Activated T-cell treated with anti-CD3 and anti-CD28 coated beads for 24 hours (primary cell): ENCODE measurements around the gene ATG12.
"Not testable (repeated sequence)": the region's sequence is repeated elsewhere in the genome, so short reads cannot be mapped to it uniquely, and the experiment has no call there.

Experiments used
- DNase-seq: peaks from one replicate; pipeline ENCODE4 v3.0.0-alpha.2; 2020; ENCODE audit warnings: low read depth

ATG12 gene

DNA sequence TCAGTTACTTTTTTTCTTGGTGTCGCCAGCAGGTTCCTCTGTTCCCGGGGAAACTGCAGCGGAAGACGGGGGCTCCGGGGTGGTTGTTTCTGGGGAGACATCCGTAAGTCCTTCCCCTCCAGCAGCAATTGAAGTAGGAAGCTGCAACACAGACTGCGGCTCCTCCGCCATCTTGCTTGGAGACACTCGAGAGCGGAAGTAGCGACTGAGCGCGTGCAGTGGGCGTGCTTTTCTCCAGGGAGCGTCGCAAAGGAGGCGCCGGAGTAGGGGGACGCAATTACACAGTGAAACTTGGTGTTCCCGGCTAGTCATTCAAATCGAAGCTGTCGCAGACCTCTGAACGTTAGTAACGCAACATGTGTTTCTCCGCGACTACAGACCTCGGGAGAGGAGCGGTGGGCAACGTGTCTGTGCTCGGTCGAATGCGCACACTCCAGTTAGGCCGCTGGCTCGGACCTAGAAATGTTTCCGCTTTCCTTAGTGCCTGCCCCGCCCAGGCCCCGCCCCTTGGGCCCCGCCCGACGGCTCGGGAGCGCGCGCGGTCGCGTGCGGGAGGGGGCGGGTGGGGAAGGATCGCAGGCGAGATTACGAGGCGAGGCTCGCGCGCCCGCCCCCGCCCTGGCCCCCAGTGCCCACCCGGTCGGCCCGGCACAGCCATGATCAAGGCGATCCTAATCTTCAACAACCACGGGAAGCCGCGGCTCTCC, at the start of gene ATG12, which contains the start of gene AP3S1:
Gene ATG12 (minus strand): TSS at position 184 of the 707 bp plus-strand sequence. CDS start 13 bp downstream, at position 171.
Gene AP3S1 (plus strand): TSS at position 554 of the 707 bp plus-strand sequence. CDS start 103 bp downstream, at position 657.
- DNase-seq: peak; percentile 85

DNA sequence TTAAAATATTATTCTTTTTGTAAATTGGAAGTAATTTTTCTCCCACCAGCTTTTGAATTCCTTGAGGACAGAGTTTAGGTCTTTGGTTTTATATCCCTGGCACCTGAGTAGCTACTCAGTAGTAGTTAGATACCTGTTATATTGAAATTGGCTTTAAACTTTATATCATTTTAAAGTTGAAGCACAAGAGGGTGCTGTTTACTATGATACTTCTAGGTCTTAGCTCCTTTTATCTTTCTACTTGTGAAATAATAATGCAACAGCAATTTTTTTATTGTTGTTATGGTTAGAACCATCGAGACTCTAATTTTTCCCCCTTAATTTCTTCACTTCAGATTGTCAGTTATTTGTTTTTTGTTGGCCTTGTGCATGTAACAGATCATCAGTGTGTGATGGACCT, 46.7 kb upstream of the ATG12 start:
- no peak for DNase-seq

GRCh38 chr5:115885208-115885607, 43.8 kb upstream of the ATG12 start:
- not testable (repeated sequence) for DNase-seq

DNA sequence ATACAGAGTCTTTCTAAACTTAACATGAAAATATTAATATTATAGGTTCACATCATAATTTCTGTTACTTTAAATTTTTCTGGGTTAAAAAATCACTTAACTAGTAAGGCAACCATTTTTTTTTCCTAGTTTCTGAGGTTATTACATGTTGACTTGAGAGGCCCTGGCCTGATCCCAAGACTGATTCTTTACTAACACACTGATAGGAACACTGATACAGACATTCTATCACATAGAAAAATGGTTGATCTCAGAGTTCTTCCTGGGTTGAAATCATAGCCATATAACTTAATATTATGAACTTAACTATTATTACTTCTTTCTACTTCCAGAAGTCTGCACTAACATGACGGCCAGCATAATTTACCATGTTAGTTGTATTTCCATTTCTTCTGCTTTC, 43.3 kb upstream of the ATG12 start:
- no peak for DNase-seq

GRCh38 chr5:115882434-115882833, 41.1 kb upstream of the ATG12 start:
- not testable (repeated sequence) for DNase-seq

DNA sequence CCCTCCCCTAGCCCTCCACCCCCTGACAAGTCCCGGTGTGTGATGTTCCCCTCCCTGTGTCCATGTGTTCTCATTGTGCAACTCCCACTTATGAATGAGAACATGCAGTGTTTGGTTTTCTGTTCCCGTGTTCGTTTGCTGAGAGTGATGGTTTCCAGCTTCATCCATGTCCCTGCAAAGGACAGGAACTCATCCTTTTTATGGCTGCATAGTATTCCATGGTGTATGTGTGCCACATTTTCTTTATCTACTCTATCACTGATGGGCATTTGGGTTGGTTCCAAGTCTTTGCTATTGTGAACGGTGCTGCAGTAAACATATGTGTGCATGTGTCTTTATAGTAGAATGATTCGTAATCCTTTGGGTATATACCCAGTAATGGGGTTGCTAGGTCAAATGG, 36.0 kb upstream of the ATG12 start:
- DNase-seq: not testable (repeated sequence)

GRCh38 chr5:115875447-115875846, 34.1 kb upstream of the ATG12 start:
- DNase-seq: no peak

GRCh38 chr5:115873392-115873791, 32.0 kb upstream of the ATG12 start:
- DNase-seq: no peak

GRCh38 chr5:115872447-115872846, 31.1 kb upstream of the ATG12 start:
- DNase-seq: no peak

DNA sequence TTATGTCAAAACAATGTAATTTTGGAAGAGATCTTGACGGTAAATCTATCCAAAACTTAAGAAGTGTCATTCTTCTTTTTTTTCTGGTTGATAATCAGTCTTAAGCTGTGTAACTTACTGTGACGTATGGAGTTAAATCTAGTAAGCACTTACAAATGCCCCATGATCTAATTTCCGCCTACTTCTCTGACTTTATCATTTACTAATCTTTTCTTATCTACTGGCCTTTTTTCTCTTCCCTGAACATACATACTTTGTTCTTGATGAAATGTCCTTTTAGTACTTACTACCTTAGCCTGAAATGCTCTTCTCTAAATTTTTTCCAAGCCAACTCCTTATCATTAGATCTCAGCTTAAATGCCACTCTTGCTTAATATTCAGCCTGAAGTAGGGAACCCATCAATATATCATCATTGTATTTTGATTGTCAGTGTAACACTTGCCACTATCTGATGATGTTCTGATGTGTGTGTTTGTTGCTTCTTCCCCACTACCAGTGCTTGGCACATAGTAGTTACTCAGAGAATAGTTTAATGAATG, 28.0 kb upstream of the ATG12 start:
- DNase-seq: no peak

GRCh38 chr5:115859378-115859777, 18.0 kb upstream of the ATG12 start:
- no peak for DNase-seq

DNA sequence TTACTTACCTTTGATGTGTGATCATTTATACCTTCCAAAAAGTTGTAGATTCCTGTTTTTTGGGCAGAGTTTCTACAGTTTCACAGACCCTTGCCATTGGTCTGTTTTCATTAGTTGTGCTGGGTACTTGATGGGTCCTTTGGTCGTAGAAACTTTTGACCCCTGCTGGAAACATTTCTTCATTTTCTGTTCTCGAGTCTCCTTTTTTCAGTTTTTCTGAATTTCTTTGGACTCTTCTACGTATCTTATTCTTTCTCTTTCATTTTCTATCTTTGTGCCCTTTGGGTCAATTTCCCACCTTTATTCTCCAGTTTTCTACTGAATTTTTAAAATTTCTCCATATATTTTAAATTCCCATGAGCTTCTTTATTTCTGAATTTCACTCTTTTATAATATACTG, 17.0 kb upstream of the ATG12 start:
- no peak for DNase-seq

- DNase-seq: no peak
Measured at GRCh38 chr5:115857626-115858349, 16.4 kb upstream of the ATG12 start.

DNA sequence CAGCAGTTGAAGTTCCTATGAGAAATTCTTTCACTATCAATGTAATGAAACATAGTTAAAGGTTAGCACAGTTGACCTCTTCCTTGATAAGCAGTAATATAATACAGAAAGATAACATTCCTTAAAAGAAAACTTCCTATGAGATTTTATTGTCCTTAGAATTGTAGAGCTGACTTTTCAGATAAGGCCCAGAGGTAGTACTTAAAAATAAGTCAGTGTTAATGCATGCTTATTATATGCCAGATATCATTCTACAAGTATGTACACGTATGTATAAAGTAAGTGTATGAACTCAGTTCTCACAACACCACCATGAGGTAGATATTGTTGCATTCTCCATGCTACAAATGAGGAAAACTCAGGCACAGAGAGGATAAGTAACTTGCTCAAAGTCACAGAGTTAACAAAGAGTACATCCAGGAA, 15.7 kb upstream of the ATG12 start:
- DNase-seq: no peak

DNA sequence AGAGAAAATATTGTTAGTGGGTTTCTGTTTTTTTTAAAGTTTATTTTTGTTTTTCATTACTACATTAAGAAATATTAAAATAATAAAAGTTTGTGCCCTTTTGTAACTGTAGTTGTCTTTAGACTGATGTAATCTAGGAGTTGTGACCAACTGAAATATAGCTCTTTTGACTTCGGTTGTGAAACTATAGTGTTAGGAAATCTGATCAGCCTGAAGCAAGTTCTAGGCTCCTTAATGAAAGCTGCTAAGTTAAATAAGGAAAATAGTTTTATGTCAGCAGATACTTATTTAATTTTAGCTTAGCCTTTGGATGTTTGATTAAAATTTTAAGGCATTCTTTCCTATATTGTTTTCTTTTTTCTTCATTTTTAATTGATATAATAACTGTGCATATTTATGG, 14.6 kb upstream of the ATG12 start:
- DNase-seq: no peak

DNA sequence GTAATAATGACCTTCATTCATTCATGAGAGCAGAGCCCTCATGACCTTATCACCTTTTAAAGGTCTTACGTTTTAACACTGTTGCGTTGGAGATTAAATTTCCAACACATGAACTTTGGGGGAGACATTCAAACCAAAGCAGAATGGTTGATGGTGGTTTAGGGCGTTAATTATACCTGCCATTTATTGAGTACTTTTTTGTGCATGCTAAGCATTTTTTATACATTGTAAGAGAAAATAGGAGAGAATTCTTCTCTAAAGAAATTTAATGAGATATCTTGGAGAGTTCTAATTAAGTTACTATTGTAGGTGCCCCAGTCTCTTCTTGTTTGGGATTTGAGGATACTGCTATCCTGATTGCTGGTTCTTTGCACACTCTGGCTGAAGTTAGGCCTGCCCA, 12.8 kb upstream of the ATG12 start:
- no peak for DNase-seq

GRCh38 chr5:115850744-115851416, 9.5 kb upstream of the ATG12 start:
- no peak for DNase-seq

DNA sequence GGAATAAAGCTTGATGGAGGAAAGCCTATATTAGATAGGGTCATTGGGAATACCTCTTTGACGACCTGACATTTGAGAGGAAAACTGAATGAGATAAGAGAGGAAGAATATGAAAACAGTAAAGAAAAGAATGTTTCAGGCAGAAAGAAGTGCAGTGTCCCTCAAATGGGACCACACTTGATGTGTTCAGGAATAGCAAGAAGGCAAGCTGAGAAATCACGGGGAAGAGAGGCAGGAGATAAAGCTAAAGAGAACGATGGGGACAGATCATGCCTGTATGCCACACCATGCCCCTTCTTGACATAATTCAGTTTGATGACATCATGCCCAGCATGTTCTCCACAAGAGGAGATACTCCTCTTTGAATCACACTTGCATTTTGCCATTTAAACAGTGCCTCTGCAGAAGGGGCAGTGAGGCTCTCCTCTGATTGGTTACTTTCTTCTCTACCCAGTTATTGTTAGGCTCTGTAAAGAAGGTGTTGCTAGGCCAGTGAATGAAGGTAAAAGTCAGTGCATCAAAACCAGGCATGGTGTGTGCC, 8.0 kb upstream of the ATG12 start:
- no peak for DNase-seq

- DNase-seq: no peak
Measured at GRCh38 chr5:115847290-115847689, 5.9 kb upstream of the ATG12 start.

DNA sequence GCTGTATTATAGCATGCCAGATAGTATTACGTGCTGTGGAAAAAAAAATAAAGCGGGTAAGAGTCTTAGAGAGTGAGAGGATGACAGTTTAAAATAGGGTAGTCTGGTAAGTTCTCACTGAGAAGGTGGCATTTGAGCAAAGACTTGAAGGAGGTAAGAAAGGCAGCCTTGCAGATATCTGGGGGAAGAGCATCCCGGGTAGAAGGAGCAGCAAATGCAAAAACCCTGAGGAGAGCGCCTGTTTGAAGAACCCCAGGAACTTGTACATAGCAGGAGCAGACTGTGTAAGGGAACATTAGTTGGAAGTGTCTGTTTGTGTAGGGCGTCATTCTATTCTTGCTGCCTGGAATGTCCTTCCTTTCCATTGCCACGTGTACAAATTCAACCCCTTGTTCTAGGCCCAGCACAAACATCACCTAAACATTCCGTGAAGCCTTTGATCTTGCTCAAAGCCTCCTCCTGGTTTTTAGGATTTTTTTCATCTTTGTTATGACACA, 3.0 kb upstream of the ATG12 start:
- no peak for DNase-seq

DNA sequence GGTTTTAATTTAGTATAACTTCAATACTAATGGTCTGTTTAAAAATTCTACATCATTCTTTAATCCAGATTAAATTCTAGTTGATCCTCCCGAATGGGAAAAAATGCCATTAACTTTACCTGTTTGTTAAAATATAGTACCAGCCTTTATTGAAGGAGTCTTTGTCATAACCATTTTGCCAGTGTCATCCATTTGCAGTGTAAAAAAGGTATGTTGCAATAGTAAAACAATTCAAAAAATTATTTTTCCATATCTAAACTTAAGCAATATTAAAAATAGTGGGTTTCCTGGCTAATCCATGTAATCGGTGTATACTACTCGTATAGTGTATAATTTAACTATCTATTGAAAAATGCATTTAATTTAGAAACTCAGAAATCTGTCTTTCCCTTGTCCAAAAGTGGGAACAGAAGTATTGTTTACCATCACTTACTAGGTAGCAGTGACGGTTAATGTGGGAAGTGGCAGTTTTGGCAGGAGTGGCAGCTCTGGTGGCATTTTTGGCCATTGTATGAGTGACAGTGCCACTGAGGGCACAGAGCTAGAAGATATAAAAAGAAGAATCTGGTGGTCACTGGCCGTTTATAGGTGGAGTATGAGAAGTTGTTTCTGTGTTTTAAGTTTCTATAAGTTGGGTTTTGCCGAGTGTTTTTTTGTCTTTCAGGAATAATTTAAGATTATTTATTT, 2.2 kb upstream of the ATG12 start:
- no peak for DNase-seq

DNA sequence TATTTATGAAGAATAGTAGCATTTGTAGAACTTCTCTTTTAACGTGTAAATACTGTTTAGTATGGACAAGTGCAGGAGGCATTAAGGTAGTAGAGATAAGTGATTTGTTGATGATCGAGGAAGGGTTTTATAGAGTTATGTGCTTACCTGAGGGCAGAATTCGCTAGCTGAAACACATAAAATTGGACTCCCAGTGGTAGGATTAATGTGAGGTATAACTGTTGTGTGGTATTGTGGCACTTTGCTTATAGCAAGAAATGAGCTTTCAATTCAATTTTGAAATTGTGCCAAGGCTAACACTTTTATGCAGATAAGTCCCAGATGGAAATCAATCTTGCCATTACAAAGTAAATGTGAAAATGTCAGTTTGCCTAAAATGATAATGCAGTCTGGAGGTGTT, 1.6 kb upstream of the ATG12 start:
- no peak for DNase-seq
